ENCODE measurements around the gene CAMTA2. TPM values are rescaled to one million over a fixed set of nuclear protein-coding genes. Genes with fewer than 3 reads are reported as not detected.

CAMTA2 gene, protein sequence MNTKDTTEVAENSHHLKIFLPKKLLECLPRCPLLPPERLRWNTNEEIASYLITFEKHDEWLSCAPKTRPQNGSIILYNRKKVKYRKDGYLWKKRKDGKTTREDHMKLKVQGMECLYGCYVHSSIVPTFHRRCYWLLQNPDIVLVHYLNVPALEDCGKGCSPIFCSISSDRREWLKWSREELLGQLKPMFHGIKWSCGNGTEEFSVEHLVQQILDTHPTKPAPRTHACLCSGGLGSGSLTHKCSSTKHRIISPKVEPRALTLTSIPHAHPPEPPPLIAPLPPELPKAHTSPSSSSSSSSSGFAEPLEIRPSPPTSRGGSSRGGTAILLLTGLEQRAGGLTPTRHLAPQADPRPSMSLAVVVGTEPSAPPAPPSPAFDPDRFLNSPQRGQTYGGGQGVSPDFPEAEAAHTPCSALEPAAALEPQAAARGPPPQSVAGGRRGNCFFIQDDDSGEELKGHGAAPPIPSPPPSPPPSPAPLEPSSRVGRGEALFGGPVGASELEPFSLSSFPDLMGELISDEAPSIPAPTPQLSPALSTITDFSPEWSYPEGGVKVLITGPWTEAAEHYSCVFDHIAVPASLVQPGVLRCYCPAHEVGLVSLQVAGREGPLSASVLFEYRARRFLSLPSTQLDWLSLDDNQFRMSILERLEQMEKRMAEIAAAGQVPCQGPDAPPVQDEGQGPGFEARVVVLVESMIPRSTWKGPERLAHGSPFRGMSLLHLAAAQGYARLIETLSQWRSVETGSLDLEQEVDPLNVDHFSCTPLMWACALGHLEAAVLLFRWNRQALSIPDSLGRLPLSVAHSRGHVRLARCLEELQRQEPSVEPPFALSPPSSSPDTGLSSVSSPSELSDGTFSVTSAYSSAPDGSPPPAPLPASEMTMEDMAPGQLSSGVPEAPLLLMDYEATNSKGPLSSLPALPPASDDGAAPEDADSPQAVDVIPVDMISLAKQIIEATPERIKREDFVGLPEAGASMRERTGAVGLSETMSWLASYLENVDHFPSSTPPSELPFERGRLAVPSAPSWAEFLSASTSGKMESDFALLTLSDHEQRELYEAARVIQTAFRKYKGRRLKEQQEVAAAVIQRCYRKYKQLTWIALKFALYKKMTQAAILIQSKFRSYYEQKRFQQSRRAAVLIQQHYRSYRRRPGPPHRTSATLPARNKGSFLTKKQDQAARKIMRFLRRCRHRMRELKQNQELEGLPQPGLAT
- total RNA-seq (2022; extraction: Qiagen RNA extraction): 19.4 to 41.9 TPM (median 36.7 TPM) in 5 replicates

DNA sequence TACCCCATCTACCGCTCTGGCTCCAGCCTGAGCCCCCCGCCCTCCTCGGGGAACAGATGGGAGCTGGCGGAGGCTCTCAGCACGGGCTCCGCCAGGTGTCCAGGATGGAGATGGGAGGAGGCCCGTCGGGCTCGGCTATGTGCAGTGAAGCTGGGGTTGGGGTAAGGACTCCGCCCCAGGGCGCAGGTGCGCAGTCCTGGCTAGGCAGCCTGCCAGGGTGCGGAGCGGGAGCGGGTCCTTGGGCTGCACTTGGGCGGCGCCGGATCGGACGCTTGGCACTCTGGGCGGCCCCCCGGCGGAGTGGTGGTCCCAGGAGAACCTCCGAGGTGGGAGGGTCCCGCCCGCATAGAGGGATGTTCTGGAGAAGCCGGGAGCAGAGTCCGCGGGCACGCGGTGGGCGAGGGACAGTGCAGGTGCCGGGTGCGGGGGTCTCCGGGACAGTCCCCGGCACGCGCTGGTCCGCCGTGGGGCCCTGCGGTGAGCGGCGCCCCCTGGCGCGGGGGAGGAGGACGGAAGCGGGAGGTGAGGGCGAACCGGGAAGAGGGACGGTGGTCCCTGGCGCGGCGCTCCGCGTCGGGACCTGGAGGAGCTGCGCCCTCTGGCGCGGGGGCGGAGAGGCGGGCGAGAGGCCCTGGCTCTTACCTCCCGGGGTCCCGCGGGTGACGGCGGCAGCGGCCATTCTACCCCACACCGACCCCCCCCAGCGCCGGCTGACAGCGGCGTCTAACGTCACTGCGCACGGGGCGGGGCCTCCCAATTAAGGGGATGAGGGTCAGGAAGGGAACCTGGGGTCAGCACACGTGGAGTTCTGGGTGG, at the start of gene CAMTA2:
Gene CAMTA2 (minus strand): TSS at position 725 of the 816 bp plus-strand sequence. CDS start 1,453 bp downstream, outside the sequence.

DNA sequence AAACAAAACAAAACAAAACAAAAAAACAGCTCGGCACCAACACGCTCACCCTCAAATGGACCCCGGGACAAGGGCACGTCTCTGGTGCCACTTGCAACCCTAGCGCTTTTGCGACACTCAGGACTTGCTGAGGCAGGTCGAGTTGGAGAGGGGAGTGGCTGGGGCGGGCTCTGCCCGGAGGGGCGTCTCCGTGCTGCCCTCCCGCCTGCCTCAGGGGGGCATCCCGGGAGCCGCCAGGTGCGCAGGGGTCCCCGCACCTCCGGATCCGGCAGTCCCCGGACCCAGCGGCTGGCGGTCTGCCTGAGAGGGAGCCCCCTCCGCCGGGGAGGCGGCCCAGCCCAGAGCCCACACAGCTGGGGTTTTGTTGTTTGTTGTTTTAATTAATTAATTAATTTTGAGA, 47.8 kb upstream of the CAMTA2 start, which contains the start of gene SLC52A1:
Gene SLC52A1 (minus strand): TSS at position 112 of the 400 bp plus-strand sequence. CDS start 820 bp downstream, outside the sequence.

DNA sequence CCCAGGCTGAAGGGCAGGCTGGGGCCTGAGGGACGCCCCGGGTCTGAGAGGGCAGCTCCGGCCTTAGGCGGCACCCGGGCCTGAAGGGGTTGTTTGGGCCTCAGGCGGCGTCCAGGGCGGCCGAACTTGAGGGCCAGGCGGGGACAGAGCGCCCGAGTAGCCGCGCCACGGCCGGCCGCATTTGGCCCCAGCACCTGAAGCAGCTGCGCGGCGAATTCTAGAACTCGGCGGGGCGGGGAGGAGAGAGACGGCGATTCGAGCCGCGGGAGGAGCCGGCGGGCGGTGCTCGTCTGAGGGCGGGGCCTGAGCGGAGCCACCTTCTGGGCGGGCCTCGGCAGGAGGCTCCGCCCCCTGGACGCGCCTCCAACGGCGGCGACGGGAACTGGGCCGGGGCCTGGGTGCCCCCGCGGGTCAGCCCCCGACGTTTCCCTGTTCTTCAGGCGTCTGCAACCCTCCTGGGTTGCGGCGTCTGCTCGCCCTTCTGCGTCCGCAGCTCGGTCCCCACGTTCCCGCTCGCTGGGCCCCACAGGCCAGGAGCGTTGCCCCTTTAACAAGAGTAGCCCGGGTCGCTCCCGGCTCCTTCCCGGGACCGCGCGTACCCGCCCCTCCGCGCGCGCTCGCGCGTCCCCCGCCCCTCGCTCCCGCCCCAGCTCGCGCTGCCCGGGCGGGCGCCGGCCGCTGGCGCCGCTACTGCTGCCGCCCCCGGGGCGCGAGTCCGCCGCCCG, 10.0 kb upstream of the CAMTA2 start, which contains the start of the genes INCA1 and KIF1C:
Gene INCA1 (minus strand): TSS at position 221 of the 725 bp plus-strand sequence. CDS start 3,085 bp downstream, outside the sequence.
Gene KIF1C (plus strand): TSS at position 649 of the 725 bp plus-strand sequence. CDS start 2,297 bp downstream, outside the sequence.

DNA sequence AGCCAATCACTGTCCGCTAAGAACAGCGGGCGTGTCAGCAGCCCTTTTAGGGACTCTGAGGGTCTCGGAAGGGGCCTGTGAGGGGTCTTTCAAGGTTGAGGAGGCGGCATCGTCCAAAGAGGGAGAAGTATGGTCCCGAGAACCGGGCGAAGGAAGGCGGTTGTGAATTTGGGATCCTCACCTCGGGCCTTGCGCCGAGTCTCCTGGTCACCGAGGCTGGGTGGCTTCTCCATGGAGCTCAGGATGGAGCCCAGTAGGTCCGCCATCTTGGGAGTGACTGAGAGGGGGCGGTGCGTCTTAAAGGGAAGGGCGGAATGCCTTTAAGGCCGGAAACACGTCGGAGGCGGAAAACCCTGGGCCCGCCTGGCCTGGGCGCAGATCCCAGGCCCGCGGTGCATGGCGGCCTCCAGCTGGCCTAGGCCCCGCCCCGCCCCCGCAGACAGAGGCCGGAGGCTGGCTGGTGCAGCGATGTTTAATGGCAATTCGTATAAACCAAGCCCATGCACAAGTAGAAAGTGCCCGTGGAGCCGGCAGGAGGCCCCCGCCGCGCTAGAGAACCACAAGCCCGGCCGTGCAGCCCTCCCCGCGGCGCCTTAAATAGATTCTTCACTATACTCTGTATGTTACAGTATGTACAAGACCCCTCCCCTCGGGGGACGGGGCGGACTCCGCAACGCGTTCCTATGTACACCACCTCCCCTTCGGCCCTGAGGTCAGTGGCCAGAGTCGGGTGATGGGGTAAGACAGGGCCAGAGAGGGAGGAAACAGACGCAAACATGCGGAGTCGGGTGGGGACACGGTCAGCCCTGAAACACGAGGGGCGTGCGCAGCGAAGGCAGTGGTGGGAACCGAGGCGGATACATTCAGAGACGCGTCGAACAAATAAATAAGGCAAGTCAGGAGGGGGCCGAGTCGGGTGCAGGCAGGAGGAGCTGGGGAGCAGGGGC, 19.7 kb downstream of the CAMTA2 start, which contains the start of gene SPAG7:
Gene SPAG7 (minus strand): TSS at position 279 of the 947 bp plus-strand sequence. CDS start 13 bp downstream, at position 266.

DNA sequence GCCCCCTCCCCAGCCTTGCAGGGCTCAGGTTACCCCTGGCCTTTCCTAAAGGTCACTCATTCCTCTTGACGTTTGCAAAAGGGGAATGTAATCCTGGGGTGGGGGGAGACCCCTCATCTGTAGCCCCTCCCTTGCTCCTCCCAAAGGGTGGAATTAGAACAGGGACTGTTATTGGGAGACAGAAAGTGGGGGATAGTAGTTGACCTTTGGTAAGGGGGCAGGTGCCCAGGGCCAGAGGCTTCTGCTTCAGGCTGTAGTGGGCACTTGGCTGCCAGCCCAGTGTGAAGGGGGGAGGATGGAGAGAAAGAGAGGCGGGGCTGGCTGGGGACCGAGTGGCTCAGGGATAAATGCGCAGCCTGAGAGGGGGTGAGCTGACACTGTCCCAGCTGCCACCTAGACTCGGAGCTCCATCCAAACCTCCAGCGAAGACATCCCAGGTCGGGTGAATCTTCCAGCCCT, 36.7 kb downstream of the CAMTA2 start, which contains the start of gene ENO3:
Gene ENO3 (plus strand): TSS at position 374 of the 459 bp plus-strand sequence. CDS start 711 bp downstream, outside the sequence.

DNA sequence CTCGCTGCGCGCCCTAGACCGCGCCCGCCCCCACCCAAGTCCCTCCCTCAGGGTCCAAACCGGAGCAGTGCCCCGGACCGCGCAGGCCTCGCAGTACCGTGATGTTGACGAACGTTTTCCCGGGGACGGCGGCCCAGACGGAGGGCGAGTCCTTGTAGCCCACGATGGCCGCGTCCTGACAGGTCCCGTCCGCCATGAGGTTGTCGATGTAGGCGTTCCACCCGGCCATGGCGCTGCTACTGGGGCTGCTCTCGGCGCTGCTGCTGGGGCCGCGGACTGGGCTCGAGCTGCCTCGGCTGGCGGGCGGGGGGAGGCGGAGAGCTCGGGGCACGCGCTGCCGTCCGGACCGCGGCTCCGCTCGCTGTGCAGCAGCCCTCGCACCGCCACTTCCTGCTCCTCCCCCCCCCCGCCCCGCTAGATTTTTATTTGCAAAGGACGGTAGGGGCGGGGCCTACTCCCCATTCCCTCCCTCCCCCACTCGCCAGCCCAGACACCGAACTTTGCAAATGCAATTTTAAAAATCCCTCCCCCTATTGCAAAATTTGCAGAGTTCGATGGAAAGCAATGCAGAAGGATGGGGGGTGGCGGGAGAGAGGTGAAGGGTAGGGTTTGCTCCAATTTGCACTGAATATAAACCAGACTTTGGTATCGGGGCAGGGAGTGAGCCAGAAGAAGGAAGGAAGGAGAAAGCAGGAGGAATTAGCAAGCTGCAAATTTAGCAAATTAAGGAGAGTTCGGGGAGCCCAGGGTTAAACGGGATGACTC, 39.1 kb downstream of the CAMTA2 start, which contains the start of gene PFN1:
Gene PFN1 (minus strand): TSS at position 365 of the 765 bp plus-strand sequence. CDS start 136 bp downstream, at position 229.

DNA sequence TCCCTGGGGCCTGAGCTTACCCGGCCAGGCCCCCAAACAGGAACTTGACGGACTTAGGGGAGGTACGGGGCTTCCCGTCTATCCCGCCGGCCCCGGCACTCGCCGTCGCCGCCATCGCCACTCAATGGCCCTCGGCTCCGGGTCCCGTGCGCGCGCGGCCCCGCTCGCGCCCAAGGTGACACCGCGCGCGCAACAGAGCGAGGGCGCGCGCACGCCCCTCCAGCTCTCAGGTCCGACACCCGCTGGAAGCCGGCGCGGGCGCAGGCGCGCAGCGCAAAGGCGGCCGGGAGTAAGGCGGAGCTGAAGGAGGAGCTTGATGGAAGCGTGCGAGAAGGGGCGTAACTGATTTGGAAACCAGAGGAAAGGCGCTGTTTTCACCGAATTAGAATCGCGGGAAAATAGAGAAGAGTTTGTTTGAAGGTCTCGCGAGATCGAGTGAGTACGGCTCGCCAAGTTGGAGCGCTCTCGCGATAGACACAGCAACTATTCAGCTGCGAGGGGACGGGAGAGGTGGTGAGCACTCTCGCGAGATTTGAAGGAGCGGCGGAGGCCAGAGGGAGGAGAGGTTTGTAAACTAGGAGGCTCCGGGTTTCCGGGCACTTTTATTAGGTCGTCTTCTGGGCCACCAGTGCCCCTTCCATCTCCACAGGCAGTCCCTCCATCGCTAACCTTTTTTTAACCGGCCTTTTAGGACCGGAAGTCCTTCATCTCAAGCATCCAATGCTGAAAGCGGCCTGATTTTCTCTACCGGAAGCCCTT, 47.5 kb downstream of the CAMTA2 start, which contains the start of the genes RNF167 and SLC25A11:
Gene RNF167 (plus strand): TSS at position 473 of the 759 bp plus-strand sequence. CDS start 642 bp downstream, outside the sequence.
Gene SLC25A11 (minus strand): TSS at position 251 of the 759 bp plus-strand sequence. CDS start 136 bp downstream, at position 115.

DNA sequence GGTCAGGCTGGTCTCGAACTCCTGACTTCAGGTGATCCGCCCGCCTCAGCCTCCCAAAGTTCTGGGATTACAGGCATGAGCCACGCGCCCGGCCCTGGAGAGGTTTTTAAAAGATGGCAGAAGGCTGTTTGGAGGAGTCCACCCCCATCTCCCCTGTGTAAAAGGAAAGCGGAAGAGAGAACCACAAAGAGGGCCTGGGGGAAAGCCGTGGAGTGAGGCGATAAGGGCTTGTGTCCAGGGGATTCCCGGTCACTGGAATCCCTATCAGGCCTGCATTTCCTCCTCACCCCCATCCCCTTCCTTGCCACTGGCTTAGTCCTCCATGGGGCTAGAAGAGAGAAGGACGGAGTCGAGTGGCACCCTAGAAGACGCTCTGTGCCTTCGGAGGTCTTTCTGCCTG, 55.5 kb downstream of the CAMTA2 start, which contains the start of gene GP1BA:
Gene GP1BA (plus strand): TSS at position 315 of the 400 bp plus-strand sequence. CDS start 328 bp downstream, outside the sequence.

Other genes starting within 250 kb of the CAMTA2 start
- gene ZMYND15, start 247.8 kb downstream of the CAMTA2 start, total RNA-seq (2022; extraction: Qiagen RNA extraction): 0.32 to 0.52 TPM (median 0.40 TPM) in 5 replicates
- gene CXCL16, start 247.7 kb downstream of the CAMTA2 start, total RNA-seq (2022; extraction: Qiagen RNA extraction): 13.7 to 21.8 TPM (median 21.1 TPM) in 5 replicates
- gene TM4SF5, start 215.8 kb downstream of the CAMTA2 start, total RNA-seq (2022; extraction: Qiagen RNA extraction): 0.34 to 1.2 TPM (median 0.66 TPM) in 5 replicates
- gene VMO1, start 201.3 kb downstream of the CAMTA2 start, total RNA-seq (2022; extraction: Qiagen RNA extraction): 0.81 to 1.2 TPM (median 1.0 TPM) in 5 replicates
- gene GLTPD2, start 198.7 kb downstream of the CAMTA2 start, total RNA-seq (2022; extraction: Qiagen RNA extraction): not detected in 5 replicates
- gene PSMB6, start 191.5 kb downstream of the CAMTA2 start, total RNA-seq (2022; extraction: Qiagen RNA extraction): 454 to 502 TPM (median 480 TPM) in 5 replicates
- gene PLD2, start 180.5 kb downstream of the CAMTA2 start, total RNA-seq (2022; extraction: Qiagen RNA extraction): 16.1 to 28.8 TPM (median 21.3 TPM) in 5 replicates
- gene MINK1, start 154.3 kb downstream of the CAMTA2 start, total RNA-seq (2022; extraction: Qiagen RNA extraction): 37.4 to 64.7 TPM (median 58.2 TPM) in 5 replicates
- 0.26 to 0.39 TPM (median 0.28 TPM) in 5 replicates for gene C17orf107, start 88.1 kb downstream of the CAMTA2 start, total RNA-seq (2022; extraction: Qiagen RNA extraction)
- 0.05 to 0.25 TPM (median 0.06 TPM) in 3 of 5 replicates, not detected in the others for gene CHRNE, start 84.6 kb downstream of the CAMTA2 start, total RNA-seq (2022; extraction: Qiagen RNA extraction)
- gene GP1BA, start 55.4 kb downstream of the CAMTA2 start, total RNA-seq (2022; extraction: Qiagen RNA extraction): not detected in 5 replicates
- 45.9 to 69.3 TPM (median 67.6 TPM) in 5 replicates for gene SLC25A11, start 47.6 kb downstream of the CAMTA2 start, total RNA-seq (2022; extraction: Qiagen RNA extraction)
- gene RNF167, start 47.4 kb downstream of the CAMTA2 start, total RNA-seq (2022; extraction: Qiagen RNA extraction): 86.7 to 163 TPM (median 139 TPM) in 5 replicates
- gene PFN1, start 39.1 kb downstream of the CAMTA2 start, total RNA-seq (2022; extraction: Qiagen RNA extraction): 2,234 to 3,252 TPM (median 3,174 TPM) in 5 replicates
- 39.2 to 50.6 TPM (median 42.0 TPM) in 5 replicates for gene ENO3, start 36.6 kb downstream of the CAMTA2 start, total RNA-seq (2022; extraction: Qiagen RNA extraction)
- gene SPAG7, start 19.9 kb downstream of the CAMTA2 start, total RNA-seq (2022; extraction: Qiagen RNA extraction): 66.7 to 87.0 TPM (median 69.4 TPM) in 5 replicates
- 1.0 to 1.9 TPM (median 1.5 TPM) in 5 replicates for gene INCA1, start 9.8 kb upstream of the CAMTA2 start, total RNA-seq (2022; extraction: Qiagen RNA extraction)
- 108 to 141 TPM (median 136 TPM) in 5 replicates for gene KIF1C, start 10.3 kb upstream of the CAMTA2 start, total RNA-seq (2022; extraction: Qiagen RNA extraction)
- 0.34 to 1.0 TPM (median 0.65 TPM) in 5 replicates for gene SLC52A1, start 47.8 kb upstream of the CAMTA2 start, total RNA-seq (2022; extraction: Qiagen RNA extraction)
- gene ZFP3, start 90.8 kb upstream of the CAMTA2 start, total RNA-seq (2022; extraction: Qiagen RNA extraction): 0.84 to 1.4 TPM (median 1.1 TPM) in 5 replicates
- 3.6 to 4.2 TPM (median 3.8 TPM) in 5 replicates for gene ZNF232, start 124.2 kb upstream of the CAMTA2 start, total RNA-seq (2022; extraction: Qiagen RNA extraction)
- gene USP6, start 128.4 kb upstream of the CAMTA2 start, total RNA-seq (2022; extraction: Qiagen RNA extraction): 0.02 to 0.05 TPM (median 0.02 TPM) in 5 replicates
- gene ZNF594, start 204.2 kb upstream of the CAMTA2 start, total RNA-seq (2022; extraction: Qiagen RNA extraction): 1.1 to 1.5 TPM (median 1.5 TPM) in 5 replicates
- gene SCIMP, start 247.2 kb upstream of the CAMTA2 start, total RNA-seq (2022; extraction: Qiagen RNA extraction): not detected in 5 replicates